Measurements from ENCODE around the gene MDP1. TPM values are rescaled to one million over a fixed set of nuclear protein-coding genes. Genes with fewer than 3 reads are reported as not detected.
A peak's percentile ranks its signal among the peaks of the same experiment; 100 is the strongest.
"Not testable (repeated sequence)": the region's sequence is repeated elsewhere in the genome, so short reads cannot be mapped to it uniquely, and the experiment has no call there.

Gene MDP1
- total RNA-seq, 1 experiment from 2014 or later = 12.6 TPM

DNA sequence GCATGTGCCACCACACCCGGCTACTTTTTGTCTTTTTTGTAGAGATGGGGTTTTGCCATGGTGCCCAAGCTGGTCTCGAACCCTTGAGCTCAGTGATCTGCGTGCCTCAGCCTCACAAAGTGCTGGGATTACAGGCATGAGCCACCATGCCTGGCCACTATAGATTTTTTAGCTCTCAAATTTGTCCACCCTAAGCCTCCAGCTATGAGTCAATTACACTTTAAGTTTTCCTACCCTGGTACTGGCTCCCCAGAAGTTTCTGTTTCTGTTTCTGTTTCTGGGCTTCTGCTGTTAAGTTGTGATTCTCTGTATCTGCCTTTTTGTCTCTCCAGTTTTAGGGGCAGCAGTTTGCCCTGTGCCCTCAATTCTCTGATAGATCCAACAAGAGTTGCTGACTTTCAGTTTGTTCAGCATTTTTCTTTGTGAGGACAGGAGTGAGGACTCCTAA is 30.9 kb upstream of the MDP1 start (continued):
- no peak for TF ChIP-seq RELA (CRISPR knock-in tag; IDR thresholded peaks at IDR 0.05; ENCODE audit: borderline replicate concordance)
- no peak for TF ChIP-seq JAZF1 (CRISPR knock-in tag; IDR thresholded peaks at IDR 0.05)
- no peak for TF ChIP-seq E2F1 (CRISPR knock-in tag; IDR thresholded peaks at IDR 0.05)
- TF ChIP-seq ZNF317 (CRISPR knock-in tag; IDR thresholded peaks at IDR 0.05; ENCODE audit: borderline replicate concordance, low read depth) = no peak
- no peak for TF ChIP-seq NFE2L1 (CRISPR knock-in tag; IDR thresholded peaks at IDR 0.05)
- no peak for TF ChIP-seq ZNF416 (CRISPR knock-in tag; IDR thresholded peaks at IDR 0.05)

DNA sequence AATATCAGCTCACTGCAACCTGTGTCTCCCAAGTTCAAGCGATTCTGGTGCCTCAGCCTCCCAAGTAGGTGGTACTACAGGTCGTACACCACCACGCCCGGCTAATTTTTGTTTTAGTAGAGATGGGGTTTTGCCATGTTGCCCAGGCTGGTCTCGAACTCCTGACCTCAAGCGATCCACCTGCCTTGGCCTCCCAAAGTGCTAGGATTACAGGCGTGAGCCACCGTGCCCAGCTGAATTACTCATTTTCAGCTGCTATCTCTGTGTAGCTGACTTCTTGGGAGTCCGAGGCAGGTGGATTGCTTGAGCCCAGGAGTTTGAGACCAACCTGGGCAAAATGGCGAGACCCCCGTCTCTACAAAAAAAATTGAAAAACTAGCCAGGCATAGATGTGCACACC is 29.5 kb upstream of the MDP1 start:
- POLR2A ChIA-PET; H3K27ac Mint-ChIP-seq; H3K9me3 Mint-ChIP-seq; DNase-seq (ENCODE audit: low spot score); H3K36me3 Mint-ChIP-seq; H3K4me3 Mint-ChIP-seq; ATAC-seq: not testable (repeated sequence)
- H3K4me1 Mint-ChIP-seq = peaks cover 13% of the 10 kb centered on the region
- H3K27me3 Mint-ChIP-seq (ENCODE audit: low read depth) = peaks cover 23% of the 10 kb centered on the region
- CTCF ChIA-PET = interaction anchor here (1.5 to 4.7 kb wide), 4 partner anchors 25 to 62 kb away, joined by 4 to 77 read pairs (median 12); partner anchors contain the start of genes CIDEB and RABGGTA

GRCh38 chr14:24243336-24243836 is 27.5 kb upstream of the MDP1 start:
- TF ChIP-seq ELF4 (CRISPR knock-in tag; IDR thresholded peaks at IDR 0.05; ENCODE audit: low read depth) = no peak
- no peak for TF ChIP-seq FOXP1 (CRISPR knock-in tag; IDR thresholded peaks at IDR 0.05; ENCODE audit: borderline replicate concordance)
- TF ChIP-seq ZNF121 (CRISPR knock-in tag; IDR thresholded peaks at IDR 0.05) = no peak
- TF ChIP-seq SMAD4 (CRISPR knock-in tag; IDR thresholded peaks at IDR 0.05) = no peak
- TF ChIP-seq, protein P1, sequence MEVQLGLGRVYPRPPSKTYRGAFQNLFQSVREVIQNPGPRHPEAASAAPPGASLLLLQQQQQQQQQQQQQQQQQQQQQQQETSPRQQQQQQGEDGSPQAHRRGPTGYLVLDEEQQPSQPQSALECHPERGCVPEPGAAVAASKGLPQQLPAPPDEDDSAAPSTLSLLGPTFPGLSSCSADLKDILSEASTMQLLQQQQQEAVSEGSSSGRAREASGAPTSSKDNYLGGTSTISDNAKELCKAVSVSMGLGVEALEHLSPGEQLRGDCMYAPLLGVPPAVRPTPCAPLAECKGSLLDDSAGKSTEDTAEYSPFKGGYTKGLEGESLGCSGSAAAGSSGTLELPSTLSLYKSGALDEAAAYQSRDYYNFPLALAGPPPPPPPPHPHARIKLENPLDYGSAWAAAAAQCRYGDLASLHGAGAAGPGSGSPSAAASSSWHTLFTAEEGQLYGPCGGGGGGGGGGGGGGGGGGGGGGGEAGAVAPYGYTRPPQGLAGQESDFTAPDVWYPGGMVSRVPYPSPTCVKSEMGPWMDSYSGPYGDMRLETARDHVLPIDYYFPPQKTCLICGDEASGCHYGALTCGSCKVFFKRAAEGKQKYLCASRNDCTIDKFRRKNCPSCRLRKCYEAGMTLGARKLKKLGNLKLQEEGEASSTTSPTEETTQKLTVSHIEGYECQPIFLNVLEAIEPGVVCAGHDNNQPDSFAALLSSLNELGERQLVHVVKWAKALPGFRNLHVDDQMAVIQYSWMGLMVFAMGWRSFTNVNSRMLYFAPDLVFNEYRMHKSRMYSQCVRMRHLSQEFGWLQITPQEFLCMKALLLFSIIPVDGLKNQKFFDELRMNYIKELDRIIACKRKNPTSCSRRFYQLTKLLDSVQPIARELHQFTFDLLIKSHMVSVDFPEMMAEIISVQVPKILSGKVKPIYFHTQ (CRISPR knock-in tag; IDR thresholded peaks at IDR 0.05) = no peak
- no peak for TF ChIP-seq JUN (CRISPR knock-in tag; IDR thresholded peaks at IDR 0.05)
- TF ChIP-seq, protein P2, sequence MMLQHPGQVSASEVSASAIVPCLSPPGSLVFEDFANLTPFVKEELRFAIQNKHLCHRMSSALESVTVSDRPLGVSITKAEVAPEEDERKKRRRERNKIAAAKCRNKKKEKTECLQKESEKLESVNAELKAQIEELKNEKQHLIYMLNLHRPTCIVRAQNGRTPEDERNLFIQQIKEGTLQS (CRISPR knock-in tag; conservative IDR thresholded peaks at IDR 0.05) = no peak
- TF ChIP-seq, protein P3, sequence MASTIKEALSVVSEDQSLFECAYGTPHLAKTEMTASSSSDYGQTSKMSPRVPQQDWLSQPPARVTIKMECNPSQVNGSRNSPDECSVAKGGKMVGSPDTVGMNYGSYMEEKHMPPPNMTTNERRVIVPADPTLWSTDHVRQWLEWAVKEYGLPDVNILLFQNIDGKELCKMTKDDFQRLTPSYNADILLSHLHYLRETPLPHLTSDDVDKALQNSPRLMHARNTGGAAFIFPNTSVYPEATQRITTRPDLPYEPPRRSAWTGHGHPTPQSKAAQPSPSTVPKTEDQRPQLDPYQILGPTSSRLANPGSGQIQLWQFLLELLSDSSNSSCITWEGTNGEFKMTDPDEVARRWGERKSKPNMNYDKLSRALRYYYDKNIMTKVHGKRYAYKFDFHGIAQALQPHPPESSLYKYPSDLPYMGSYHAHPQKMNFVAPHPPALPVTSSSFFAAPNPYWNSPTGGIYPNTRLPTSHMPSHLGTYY (CRISPR knock-in tag; IDR thresholded peaks at IDR 0.05) = no peak
- no peak for TF ChIP-seq ZNF138 (CRISPR knock-in tag; conservative IDR thresholded peaks at IDR 0.05)
- TF ChIP-seq KAT7 (CRISPR knock-in tag; IDR thresholded peaks at IDR 0.05; ENCODE audit: borderline replicate concordance) = no peak
- ChIA-PET CTCF (interaction anchor here (0.6 to 5.1 kb wide), 28 partner anchors 8 to 1286 kb away, joined by 3 to 165 read pairs (median 10); partner anchors contain the start of genes ADCY4, CBLN3, CHMP4A and CIDEB), POLR2A (interaction anchor here (0.6 to 2.2 kb wide), 10 partner anchors 28 to 188 kb away, joined by 3 to 21 read pairs (median 8); partner anchors contain the start of genes CHMP4A, DHRS1, IPO4 and LTB4R)
- DNase-seq (ENCODE audit: low spot score) = no peak
- Mint-ChIP-seq H3K4me1 (peaks cover 13% of the 10 kb centered on the region), H3K27ac (peak overlapping the region; percentile 97), H3K9me3 (no peaks in the 10 kb centered on the region), H3K27me3 (ENCODE audit: low read depth) (peaks cover 23% of the 10 kb centered on the region), H3K36me3 (peaks cover 23% of the 10 kb centered on the region), H3K4me3 (peak overlapping the region; percentile 93)
- ATAC-seq = no peak; the same call in 1 of the 2 replicates

All from WTC11 (cell line).